Pons (tissue), 1 donor: ENCODE results near the gene CLIC4.
A peak's percentile ranks its signal among the peaks of the same experiment; 100 is the strongest.
"Not testable (repeated sequence)": the region's sequence is repeated elsewhere in the genome, so short reads cannot be mapped to it uniquely, and the experiment has no call there.

ENCODE experiments used
- DNase-seq: peaks from one replicate; pipeline ENCODE4 v3.0.0-alpha.2; 2016; ENCODE audit warnings: low spot score

Gene CLIC4

DNA sequence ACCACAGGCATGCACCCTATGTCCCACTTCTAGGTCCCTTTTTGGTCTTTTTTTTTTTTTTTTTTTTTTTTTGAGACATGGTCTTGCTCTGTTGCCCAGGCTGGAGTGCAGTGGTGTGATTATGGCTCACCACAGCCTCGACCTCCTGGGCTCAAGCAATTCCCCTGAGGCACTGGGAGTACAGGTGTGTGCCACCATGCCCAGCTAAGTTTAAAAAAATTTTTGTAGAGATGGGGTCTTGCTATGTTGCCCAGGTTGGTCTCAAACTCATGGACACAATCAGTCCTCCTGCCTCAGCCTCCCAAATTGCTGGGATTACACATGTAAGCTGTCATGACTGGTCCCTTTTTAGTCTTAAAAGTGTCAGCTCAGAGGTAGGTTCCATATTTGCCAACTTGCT lies 75.0 kb downstream of the CLIC4 start:
- DNase-seq, result not testable (repeated sequence)

DNA sequence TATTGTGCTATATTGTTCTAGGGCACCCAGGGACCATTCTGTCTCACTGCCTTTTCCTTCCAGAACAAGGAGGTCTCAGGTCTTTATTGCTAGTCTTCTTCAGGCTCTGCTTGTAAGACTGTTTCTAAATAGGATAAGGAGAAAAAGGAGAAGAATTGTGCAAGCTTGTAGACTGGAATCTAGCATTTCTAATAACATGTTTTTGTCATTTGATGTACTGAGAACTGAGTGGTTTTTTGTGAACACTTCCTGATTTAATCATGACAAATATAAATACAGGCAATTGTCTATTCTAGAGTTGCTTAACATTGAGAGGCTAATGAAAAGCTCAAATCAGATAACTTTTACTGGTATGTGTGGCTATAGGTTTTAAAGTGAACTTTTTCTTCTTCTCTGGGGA lies 77.6 kb downstream of the CLIC4 start:
- DNase-seq, result no peak

- not testable (repeated sequence) for DNase-seq
Measured at GRCh38 chr1:24823486-24823885, 78.2 kb downstream of the CLIC4 start.

DNA sequence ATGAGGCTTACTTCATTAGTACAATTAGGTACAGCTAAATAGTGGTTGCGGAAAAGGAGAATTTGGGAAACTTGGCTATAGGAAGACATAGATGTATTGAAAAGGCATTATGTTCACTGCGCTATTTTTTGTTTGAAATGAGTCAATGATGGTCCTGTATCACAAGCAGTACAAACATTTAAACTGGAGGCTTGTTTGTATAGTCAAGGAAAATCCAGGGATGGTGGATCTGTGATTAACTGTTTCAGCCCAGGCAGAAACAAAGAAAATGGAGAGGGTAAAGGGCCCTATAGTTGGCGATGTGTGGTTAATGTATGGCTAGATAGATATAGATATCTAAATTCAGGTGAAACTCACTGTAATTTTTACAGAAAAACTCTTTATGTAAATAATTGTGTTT lies 79.9 kb downstream of the CLIC4 start:
- DNase-seq, result no peak

- DNase-seq, result no peak
Measured at GRCh38 chr1:24826510-24826909, 81.3 kb downstream of the CLIC4 start.

- DNase-seq, result peak; percentile 9
Measured at GRCh38 chr1:24827379-24828135, 82.3 kb downstream of the CLIC4 start.

GRCh38 chr1:24828183-24828886 lies 83.1 kb downstream of the CLIC4 start:
- DNase-seq, result no peak

- no peak for DNase-seq
Measured at GRCh38 chr1:24828887-24829192, 83.6 kb downstream of the CLIC4 start.

- DNase-seq, result peak; percentile 93
Measured at GRCh38 chr1:24830680-24831272, 85.5 kb downstream of the CLIC4 start.

- DNase-seq, result no peak
Measured at GRCh38 chr1:24841593-24841992, 96.3 kb downstream of the CLIC4 start.

DNA sequence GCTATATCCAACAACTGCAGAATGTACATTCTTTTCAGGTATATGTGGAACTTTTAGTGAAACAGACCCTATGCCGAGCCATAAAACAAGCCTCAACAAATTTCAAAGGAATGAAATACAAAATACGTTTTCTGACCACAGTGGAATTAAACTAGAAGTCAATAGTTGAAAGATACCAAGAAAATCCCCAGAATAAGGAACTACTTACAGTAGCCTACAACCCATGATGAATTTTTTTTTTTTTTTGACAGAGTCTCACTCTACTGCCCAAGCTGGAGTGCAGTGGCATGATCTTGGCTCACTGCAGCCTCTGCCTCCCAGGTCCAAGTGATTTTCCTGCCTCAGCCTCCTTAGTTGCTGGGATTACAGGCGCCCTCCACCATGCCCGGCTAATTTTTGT lies 101.4 kb downstream of the CLIC4 start:
- no peak for DNase-seq

DNA sequence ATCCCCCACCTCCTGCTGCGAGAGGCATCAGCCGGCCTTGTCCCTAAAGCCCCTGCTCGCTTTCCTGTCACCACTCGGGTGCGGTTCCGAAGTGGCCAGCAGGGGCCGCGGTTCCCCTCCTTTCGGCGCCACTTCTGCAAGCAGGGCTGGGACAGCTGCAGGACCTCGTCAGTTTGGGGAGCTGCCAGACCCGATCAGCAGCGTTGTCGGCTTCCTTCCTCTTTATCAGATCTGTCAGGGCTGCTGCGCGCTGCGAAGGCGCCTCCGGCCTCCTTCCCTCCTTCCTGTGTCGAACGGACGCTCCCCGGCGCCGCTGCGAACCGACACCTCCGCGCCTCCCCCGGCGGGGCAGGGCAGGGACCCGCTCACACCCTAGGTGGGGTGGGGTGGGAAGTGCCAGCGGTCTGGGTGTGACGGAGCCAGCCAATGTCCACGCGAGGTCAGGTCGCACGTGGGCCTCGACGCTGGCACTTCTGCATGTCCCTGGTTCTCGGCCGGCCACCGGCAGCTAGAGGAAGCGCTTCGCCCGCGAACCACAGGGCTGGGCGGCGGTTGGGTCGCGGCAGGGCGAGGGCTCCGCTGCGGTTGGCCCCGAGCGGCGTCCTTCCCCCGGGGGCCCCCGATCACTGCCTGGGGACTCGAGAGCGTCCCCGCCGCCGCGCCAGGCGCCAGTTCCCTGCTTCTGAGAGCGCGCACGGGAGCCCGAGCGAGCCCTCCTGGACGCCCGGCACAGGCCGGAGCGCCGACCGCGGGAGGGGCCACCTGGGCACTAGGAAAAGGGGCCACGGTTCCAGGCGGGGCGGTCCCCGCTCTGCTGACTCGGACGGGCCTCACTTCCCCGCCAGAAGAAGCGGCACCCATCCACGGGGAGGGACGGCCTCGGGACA lies 103.0 kb downstream of the CLIC4 start:
- peak; percentile 83 for DNase-seq

GRCh38 chr1:24849672-24850295 lies 104.5 kb downstream of the CLIC4 start:
- DNase-seq, result peak; percentile 48

- no peak for DNase-seq
Measured at GRCh38 chr1:24850328-24850920, 105.2 kb downstream of the CLIC4 start.

- DNase-seq, result no peak
Measured at GRCh38 chr1:24853649-24854048, 108.4 kb downstream of the CLIC4 start.

DNA sequence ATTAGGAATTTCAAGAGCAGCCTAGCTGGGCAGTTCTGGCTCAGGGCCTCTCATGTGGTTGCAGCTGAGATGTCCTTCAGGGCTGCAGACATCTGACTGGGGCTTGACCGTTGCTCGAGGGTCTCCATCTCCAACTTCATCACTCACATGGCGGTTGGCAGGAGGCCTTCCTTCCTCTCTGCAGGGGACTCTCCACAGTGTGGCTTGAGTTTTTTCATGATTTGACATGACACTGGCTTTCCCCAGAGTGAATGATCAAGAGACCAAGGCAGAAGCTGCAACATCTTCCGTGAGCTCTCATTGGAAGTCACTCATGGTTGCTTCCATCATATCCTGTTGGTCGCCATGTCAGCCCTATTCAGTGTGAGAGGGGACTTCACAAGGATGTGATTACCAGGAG lies 110.2 kb downstream of the CLIC4 start:
- DNase-seq, result no peak

DNA sequence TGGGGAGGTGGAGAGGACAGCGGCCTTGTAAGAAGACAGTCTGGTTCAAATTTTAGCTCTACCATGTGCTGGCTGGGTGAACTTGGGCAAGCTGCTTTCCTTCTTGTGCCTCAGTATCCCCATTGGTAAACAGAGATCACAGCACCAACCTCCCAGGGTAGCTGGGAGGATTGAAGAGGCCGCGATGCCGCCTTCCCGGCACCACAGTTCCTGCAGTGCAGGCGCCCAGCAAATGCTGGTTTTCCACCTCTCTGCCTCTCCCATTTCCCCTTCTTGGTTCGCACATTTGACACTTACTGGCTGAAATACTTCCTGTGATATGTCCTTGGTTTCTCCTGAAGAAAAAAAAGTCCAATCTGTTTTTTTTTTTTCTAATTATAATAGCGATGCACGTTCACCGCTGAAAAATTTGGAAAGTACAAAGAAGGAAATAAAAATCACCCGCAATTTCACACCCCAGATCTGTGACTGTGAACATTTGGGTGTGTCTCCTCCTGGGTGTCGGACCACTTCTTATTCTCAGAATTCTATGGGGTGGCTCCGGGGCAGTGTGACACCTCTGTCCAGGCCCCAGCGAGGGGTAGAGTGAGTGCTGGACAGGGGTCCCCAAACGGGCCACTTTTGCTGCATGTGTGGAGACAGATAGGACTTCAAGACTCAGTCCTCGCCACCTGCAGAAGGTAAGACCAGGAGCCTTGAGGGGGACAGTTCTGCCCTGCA lies 111.7 kb downstream of the CLIC4 start:
- DNase-seq, result no peak

DNA sequence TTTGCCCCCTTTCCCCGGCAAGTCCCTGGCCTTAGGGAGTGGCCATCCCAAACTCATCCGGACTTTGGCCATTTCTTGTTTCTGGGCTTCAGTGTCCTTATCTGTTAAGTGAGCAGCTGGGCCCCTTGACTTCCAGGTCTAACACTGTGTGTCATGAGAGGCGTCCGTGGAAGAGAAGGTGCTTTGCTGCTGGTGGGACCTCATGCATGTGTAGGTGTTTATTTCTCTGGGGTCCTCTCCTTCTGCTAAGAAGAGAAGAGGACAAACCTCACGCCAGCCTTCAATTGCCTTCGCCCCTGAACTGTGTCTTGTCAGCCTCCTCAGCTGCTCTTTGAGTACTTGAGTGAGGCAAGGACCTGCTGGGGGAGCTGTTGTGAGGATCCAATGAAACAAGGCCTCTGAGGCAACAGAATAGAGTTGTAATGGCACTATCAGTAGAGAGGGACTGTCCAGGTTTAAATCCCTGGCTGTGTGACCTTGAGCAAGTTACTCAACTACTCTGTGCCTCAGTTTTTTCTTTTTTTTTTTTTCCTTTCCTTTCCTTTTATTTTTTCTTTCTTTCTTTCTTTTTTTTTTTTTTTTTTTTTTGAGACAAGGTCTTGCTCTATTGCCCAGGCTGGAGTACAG lies 112.4 kb downstream of the CLIC4 start:
- no peak for DNase-seq

- DNase-seq, result no peak
Measured at GRCh38 chr1:24858277-24858676, 113.0 kb downstream of the CLIC4 start.
